SU-DHL-6 (cell line): ENCODE data around the gene TBX3.

Source experiments
- CTCF ChIP-seq: fragments of 200-600 bp; sonication (generic); IDR thresholded peaks from one replicate; pipeline ENCODE4 v1.5.1; 2017; ENCODE audit warnings: antibody characterized with exemption, mild to moderate bottlenecking, low read length, moderate library complexity; ENCODE audit not compliant: insufficient read depth, poor library complexity, severe bottlenecking
- EZH2phosphoT487 ChIP-seq: fragments of 200-600 bp; sonication (generic), shearing (Covaris generic); conservative IDR thresholded peaks from 2 replicates; pipeline ENCODE4 v1.6.1; 2018; ENCODE audit warnings: mild to moderate bottlenecking, antibody characterized with exemption, low read length, moderate library complexity, mixed read lengths

- TF ChIP-seq CTCF, result no peak
- TF ChIP-seq EZH2phosphoT487, result no peak
Observed at GRCh38 chr12:114693059-114693531, 9.1 kb upstream of the TBX3 start.
